ENCODE results near the gene PRMT9.
A peak's percentile ranks its signal among the peaks of the same experiment; 100 is the strongest.

The PRMT9 gene

GRCh38 chr4:147648656-147649055 is 35.3 kb downstream of the PRMT9 start:
- DNase-seq (ENCODE audit: low read depth in 2 of 2): no peak
- H3K4me3 ChIP-seq (replicated peaks in 1 of 2; ENCODE audit: low read depth in 2 of 2, low read length in 2 of 2): no peak overlapping the region
- no peak for TF ChIP-seq CTCF (IDR thresholded peaks at IDR 0.05; ENCODE audit: low read depth, low read length)

- TF ChIP-seq CTCF (IDR thresholded peaks at IDR 0.05; ENCODE audit: low read depth, low read length): no peak
- H3K4me3 ChIP-seq (replicated peaks in 1 of 2; ENCODE audit: low read depth in 2 of 2, low read length in 2 of 2): no peak overlapping the region
- no peak for DNase-seq (ENCODE audit: low read depth in 2 of 2)
Observed at GRCh38 chr4:147645099-147645498, 38.9 kb downstream of the PRMT9 start.

- no peak for TF ChIP-seq CTCF (IDR thresholded peaks at IDR 0.05; ENCODE audit: low read depth, low read length)
- no peak for DNase-seq (ENCODE audit: low read depth in 2 of 2)
- no peak overlapping the region for H3K4me3 ChIP-seq (replicated peaks in 1 of 2; ENCODE audit: low read depth in 2 of 2, low read length in 2 of 2)
Observed at GRCh38 chr4:147644471-147644870, 39.5 kb downstream of the PRMT9 start.

GRCh38 chr4:147643616-147644015 is 40.3 kb downstream of the PRMT9 start:
- no peak for DNase-seq (ENCODE audit: low read depth in 2 of 2)
- no peak overlapping the region for H3K4me3 ChIP-seq (replicated peaks in 1 of 2; ENCODE audit: low read depth in 2 of 2, low read length in 2 of 2)
- TF ChIP-seq CTCF (IDR thresholded peaks at IDR 0.05; ENCODE audit: low read depth, low read length): no peak

- TF ChIP-seq CTCF (IDR thresholded peaks at IDR 0.05; ENCODE audit: low read depth, low read length): no peak
- no peak overlapping the region for H3K4me3 ChIP-seq (replicated peaks in 1 of 2; ENCODE audit: low read depth in 2 of 2, low read length in 2 of 2)
- peak in 1 of 2 donors; percentile 72 for DNase-seq (ENCODE audit: low read depth in 2 of 2)
Observed at GRCh38 chr4:147640331-147640730, 43.6 kb downstream of the PRMT9 start.

GRCh38 chr4:147639388-147639787 is 44.6 kb downstream of the PRMT9 start:
- TF ChIP-seq CTCF (IDR thresholded peaks at IDR 0.05; ENCODE audit: low read depth, low read length): no peak
- peak in 1 of 2 donors; percentile 25 for DNase-seq (ENCODE audit: low read depth in 2 of 2)
- H3K4me3 ChIP-seq (replicated peaks in 1 of 2; ENCODE audit: low read depth in 2 of 2, low read length in 2 of 2): no peak overlapping the region

- peak; percentile 11 to 32 for DNase-seq (ENCODE audit: low read depth in 2 of 2)
- H3K4me3 ChIP-seq (replicated peaks in 1 of 2; ENCODE audit: low read depth in 2 of 2, low read length in 2 of 2): no peak overlapping the region
- no peak for TF ChIP-seq CTCF (IDR thresholded peaks at IDR 0.05; ENCODE audit: low read depth, low read length)
Observed at GRCh38 chr4:147638942-147639341, 45.0 kb downstream of the PRMT9 start.
